Measurements from ENCODE around the gene SYAP1. TPM values are rescaled to one million over a fixed set of nuclear protein-coding genes. Genes with fewer than 3 reads are reported as not detected.

SYAP1 gene
- total and polyA plus RNA-seq, 10 of the 15 experiments (the other 5 are each of a cell fraction or from before 2014, with no cell fraction given), result 5.9 to 29.9 (median 16.2) TPM

DNA sequence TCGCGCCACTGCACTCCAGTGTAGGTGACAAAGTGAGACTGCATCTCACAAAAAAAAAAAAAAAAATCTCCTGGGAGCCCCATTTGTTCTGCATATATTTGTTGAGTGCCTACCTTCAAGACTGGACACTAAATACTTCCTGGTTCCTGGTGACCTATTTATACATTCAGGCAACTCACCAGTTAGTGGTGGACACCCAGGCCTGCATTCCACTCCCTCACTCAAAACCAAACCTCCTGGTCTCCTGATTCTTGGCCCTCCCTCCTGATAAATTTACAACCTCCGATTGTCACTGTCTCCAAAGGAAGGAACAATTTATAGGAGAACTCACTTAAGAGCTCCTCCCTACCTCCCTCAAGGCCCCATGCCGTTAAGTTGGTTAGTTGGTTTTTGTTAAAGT is 3.1 kb downstream of the SYAP1 start (continued):
- TF ChIP-seq ZBTB4 (CRISPR knock-in tag; IDR thresholded peaks at IDR 0.05) (no peak), KLF5 (IDR thresholded peaks at IDR 0.05; ENCODE audit: partially characterized antibody) (no peak), MYB (IDR thresholded peaks at IDR 0.05; ENCODE audit: borderline replicate concordance, low read depth, low read length) (no peak), NR2C1 (IDR thresholded peaks at IDR 0.05) (no peak), NFIC (IDR thresholded peaks at IDR 0.05; ENCODE audit: low read depth, low read length) (no peak), CREM (IDR thresholded peaks at IDR 0.05; ENCODE audit: low read depth) (no peak), NR2C2 (IDR thresholded peaks at IDR 0.05; ENCODE audit: borderline replicate concordance, control insufficient read depth, insufficient read length, low read depth) (no peak), NR2F1 (conservative IDR thresholded peaks at IDR 0.05) (no peak)
- TF ChIP-seq, protein P1, sequence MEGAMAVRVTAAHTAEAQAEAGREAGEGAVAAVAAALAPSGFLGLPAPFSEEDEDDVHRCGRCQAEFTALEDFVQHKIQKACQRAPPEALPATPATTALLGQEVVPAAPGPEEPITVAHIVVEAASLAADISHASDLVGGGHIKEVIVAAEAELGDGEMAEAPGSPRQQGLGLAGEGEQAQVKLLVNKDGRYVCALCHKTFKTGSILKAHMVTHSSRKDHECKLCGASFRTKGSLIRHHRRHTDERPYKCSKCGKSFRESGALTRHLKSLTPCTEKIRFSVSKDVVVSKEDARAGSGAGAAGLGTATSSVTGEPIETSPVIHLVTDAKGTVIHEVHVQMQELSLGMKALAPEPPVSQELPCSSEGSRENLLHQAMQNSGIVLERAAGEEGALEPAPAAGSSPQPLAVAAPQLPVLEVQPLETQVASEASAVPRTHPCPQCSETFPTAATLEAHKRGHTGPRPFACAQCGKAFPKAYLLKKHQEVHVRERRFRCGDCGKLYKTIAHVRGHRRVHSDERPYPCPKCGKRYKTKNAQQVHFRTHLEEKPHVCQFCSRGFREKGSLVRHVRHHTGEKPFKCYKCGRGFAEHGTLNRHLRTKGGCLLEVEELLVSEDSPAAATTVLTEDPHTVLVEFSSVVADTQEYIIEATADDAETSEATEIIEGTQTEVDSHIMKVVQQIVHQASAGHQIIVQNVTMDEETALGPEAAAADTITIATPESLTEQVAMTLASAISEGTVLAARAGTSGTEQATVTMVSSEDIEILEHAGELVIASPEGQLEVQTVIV (IDR thresholded peaks at IDR 0.05; ENCODE audit: borderline replicate concordance, partially characterized antibody), result no peak
